Measurements from ENCODE around the gene CLC.
A peak's percentile ranks its signal among the peaks of the same experiment; 100 is the strongest.
"Not testable (repeated sequence)": the region's sequence is repeated elsewhere in the genome, so short reads cannot be mapped to it uniquely, and the experiment has no call there.

CLC gene

GRCh38 chr19:39768786-39769185 lies 31.0 kb upstream of the CLC start:
- H3K27ac ChIP-seq (ENCODE audit: low read depth, low read length, poor library complexity, severe bottlenecking), result no peak overlapping the region
- H3K9ac ChIP-seq (ENCODE audit: low read length), result no peak overlapping the region
- 0 out of 2 replicates have a peak, but pooled peaks cover 4% of the 10 kb centered on the region for H3K27me3 ChIP-seq (ENCODE audit: insufficient read depth, low read length)
- no peaks in the 10 kb centered on the region for H3K79me2 ChIP-seq (ENCODE audit: insufficient read depth, low read length)
- no peaks in the 10 kb centered on the region for H3K9me2 ChIP-seq (ENCODE audit: low read depth, low read length)
- H3K4me3 ChIP-seq (ENCODE audit: low read depth, low read length, poor library complexity, severe bottlenecking), result no peak overlapping the region
- H3K4me1 ChIP-seq (ENCODE audit: insufficient read depth, low read length, severe bottlenecking), result no peaks in the 10 kb centered on the region
- no peaks in the 10 kb centered on the region; the same call in 1 of the 2 replicates for H3K36me3 ChIP-seq (ENCODE audit: insufficient read depth, low read length)
- no peaks in the 10 kb centered on the region for H4K20me1 ChIP-seq (ENCODE audit: insufficient read depth, low read length)
- H3K9me3 ChIP-seq (ENCODE audit: low read length), result no peaks in the 10 kb centered on the region; the same call in 1 of the 2 replicates
- TF ChIP-seq CTCF (IDR thresholded peaks at IDR 0.05; ENCODE audit: low read length) (no peak), EZH2 (IDR thresholded peaks at IDR 0.05; ENCODE audit: borderline replicate concordance, low read length) (no peak)
- H3F3A ChIP-seq (ENCODE audit: insufficient read depth, low read length), result no peaks in the 10 kb centered on the region
- H3K4me2 ChIP-seq (ENCODE audit: low read length), result no peak overlapping the region
- H2AFZ ChIP-seq (ENCODE audit: low read length), result no peak overlapping the region

- Histone ChIP-seq H3K4me1 (ENCODE audit: insufficient read depth, low read length, severe bottlenecking) (no peaks in the 10 kb centered on the region), H3F3A (ENCODE audit: insufficient read depth, low read length) (no peaks in the 10 kb centered on the region), H3K4me2 (ENCODE audit: low read length) (no peak overlapping the region), H3K27me3 (ENCODE audit: insufficient read depth, low read length) (0 out of 2 replicates have a peak, but pooled peaks cover 4% of the 10 kb centered on the region), H3K9me2 (ENCODE audit: low read depth, low read length) (no peaks in the 10 kb centered on the region), H3K79me2 (ENCODE audit: insufficient read depth, low read length) (no peaks in the 10 kb centered on the region), H2AFZ (ENCODE audit: low read length) (no peak overlapping the region), H3K36me3 (ENCODE audit: insufficient read depth, low read length) (no peaks in the 10 kb centered on the region; the same call in 1 of the 2 replicates), H3K4me3 (ENCODE audit: low read depth, low read length, poor library complexity, severe bottlenecking) (no peak overlapping the region), H4K20me1 (ENCODE audit: insufficient read depth, low read length) (no peaks in the 10 kb centered on the region), H3K9me3 (ENCODE audit: low read length) (no peaks in the 10 kb centered on the region; the same call in 1 of the 2 replicates), H3K9ac (ENCODE audit: low read length) (no peak overlapping the region), H3K27ac (ENCODE audit: low read depth, low read length, poor library complexity, severe bottlenecking) (no peak overlapping the region)
- no peak for TF ChIP-seq EZH2 (IDR thresholded peaks at IDR 0.05; ENCODE audit: borderline replicate concordance, low read length)
- no peak for TF ChIP-seq CTCF (IDR thresholded peaks at IDR 0.05; ENCODE audit: low read length)
These were observed 30.5 kb upstream of the CLC start for GRCh38 chr19:39768334-39768733.

GRCh38 chr19:39765091-39766076 lies 27.6 kb upstream of the CLC start:
- Histone ChIP-seq H3K27ac (ENCODE audit: low read depth, low read length, poor library complexity, severe bottlenecking) (no peak overlapping the region), H2AFZ (ENCODE audit: low read length) (no peak overlapping the region), H3K36me3 (ENCODE audit: insufficient read depth, low read length) (no peaks in the 10 kb centered on the region; the same call in 1 of the 2 replicates), H3K9ac (ENCODE audit: low read length) (no peak overlapping the region), H3K4me3 (ENCODE audit: low read depth, low read length, poor library complexity, severe bottlenecking) (no peak overlapping the region), H4K20me1 (ENCODE audit: insufficient read depth, low read length) (no peaks in the 10 kb centered on the region), H3K79me2 (ENCODE audit: insufficient read depth, low read length) (no peaks in the 10 kb centered on the region), H3K9me3 (ENCODE audit: low read length) (no peaks in the 10 kb centered on the region; the same call in 1 of the 2 replicates), H3F3A (ENCODE audit: insufficient read depth, low read length) (no peaks in the 10 kb centered on the region), H3K27me3 (ENCODE audit: insufficient read depth, low read length) (0 out of 2 replicates have a peak, but pooled peaks cover 2% of the 10 kb centered on the region), H3K4me2 (ENCODE audit: low read length) (no peak overlapping the region), H3K9me2 (ENCODE audit: low read depth, low read length) (no peaks in the 10 kb centered on the region), H3K4me1 (ENCODE audit: insufficient read depth, low read length, severe bottlenecking) (no peaks in the 10 kb centered on the region)
- TF ChIP-seq EZH2 (IDR thresholded peaks at IDR 0.05; ENCODE audit: borderline replicate concordance, low read length), result no peak
- peak; percentile 90 for TF ChIP-seq CTCF (IDR thresholded peaks at IDR 0.05; ENCODE audit: low read length)

GRCh38 chr19:39761851-39762250 lies 24.0 kb upstream of the CLC start:
- H3K27me3 ChIP-seq (ENCODE audit: insufficient read depth, low read length); H3K4me2 ChIP-seq (ENCODE audit: low read length); H3F3A ChIP-seq (ENCODE audit: insufficient read depth, low read length); H3K4me3 ChIP-seq (ENCODE audit: low read depth, low read length, poor library complexity, severe bottlenecking); H3K27ac ChIP-seq (ENCODE audit: low read depth, low read length, poor library complexity, severe bottlenecking); H4K20me1 ChIP-seq (ENCODE audit: insufficient read depth, low read length); H2AFZ ChIP-seq (ENCODE audit: low read length); H3K4me1 ChIP-seq (ENCODE audit: insufficient read depth, low read length, severe bottlenecking); H3K9ac ChIP-seq (ENCODE audit: low read length); H3K36me3 ChIP-seq (ENCODE audit: insufficient read depth, low read length); H3K9me3 ChIP-seq (ENCODE audit: low read length); H3K9me2 ChIP-seq (ENCODE audit: low read depth, low read length); H3K79me2 ChIP-seq (ENCODE audit: insufficient read depth, low read length): not testable (repeated sequence)

Data from OCI-LY1 (cell line).